Body of pancreas (tissue), 4 donors: ENCODE data around the gene PAM.

ENCODE experiments used
- POLR2A ChIP-seq, 3 donors: fragments of 450-650 bp; IDR thresholded peaks; one replicate each; pipeline ENCODE4 v1.6.1; 2016; ENCODE audit warnings: antibody characterized with exemption in 3 of 3, mild to moderate bottlenecking in 2 of 3
- TF ChIP-seq, protein P1 (sequence below), 7 experiments: fragments of 450-650 bp in 4 of 7; fragments of 200-600 bp in 3 of 7; sonication (generic) in 3 of 7; IDR thresholded peaks; one replicate each; pipeline ENCODE4 v1.5.1; 2016 to 2019; ENCODE audit warnings: antibody characterized with exemption in 7 of 7

DNA sequence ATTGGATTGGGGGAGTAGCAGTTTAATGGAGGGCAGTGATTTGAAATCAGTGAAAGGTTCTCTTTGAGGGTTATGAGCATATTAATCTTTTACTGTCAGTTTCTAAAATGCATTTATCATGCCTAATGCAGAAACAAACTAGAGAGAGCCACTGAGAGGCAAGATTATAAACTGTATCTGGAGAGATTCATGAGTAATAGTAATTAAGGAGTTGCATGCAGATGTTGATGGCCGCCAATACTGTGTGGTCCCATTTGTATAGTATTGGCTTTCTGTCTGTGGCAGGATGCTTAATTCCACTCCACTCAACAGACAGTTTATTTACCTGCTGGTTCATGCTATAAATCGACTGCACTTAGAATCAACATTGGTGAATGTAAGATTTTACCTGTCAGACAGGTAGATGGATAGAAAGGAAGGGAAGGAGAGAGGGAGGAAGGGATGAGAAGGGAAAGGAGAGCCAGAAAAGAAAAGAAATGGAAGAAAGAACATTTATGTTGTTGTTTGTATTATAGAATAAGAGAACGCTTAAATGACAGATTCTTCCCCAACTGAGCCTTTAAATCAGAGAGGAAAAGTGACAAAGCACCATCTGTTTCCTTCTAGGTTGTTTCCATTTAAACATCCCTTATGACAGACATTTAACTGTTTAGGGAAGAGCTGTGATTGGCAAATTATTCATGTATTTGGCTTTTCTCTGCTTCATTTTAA, 146.5 kb downstream of the PAM start:
- TF ChIP-seq, protein P1, sequence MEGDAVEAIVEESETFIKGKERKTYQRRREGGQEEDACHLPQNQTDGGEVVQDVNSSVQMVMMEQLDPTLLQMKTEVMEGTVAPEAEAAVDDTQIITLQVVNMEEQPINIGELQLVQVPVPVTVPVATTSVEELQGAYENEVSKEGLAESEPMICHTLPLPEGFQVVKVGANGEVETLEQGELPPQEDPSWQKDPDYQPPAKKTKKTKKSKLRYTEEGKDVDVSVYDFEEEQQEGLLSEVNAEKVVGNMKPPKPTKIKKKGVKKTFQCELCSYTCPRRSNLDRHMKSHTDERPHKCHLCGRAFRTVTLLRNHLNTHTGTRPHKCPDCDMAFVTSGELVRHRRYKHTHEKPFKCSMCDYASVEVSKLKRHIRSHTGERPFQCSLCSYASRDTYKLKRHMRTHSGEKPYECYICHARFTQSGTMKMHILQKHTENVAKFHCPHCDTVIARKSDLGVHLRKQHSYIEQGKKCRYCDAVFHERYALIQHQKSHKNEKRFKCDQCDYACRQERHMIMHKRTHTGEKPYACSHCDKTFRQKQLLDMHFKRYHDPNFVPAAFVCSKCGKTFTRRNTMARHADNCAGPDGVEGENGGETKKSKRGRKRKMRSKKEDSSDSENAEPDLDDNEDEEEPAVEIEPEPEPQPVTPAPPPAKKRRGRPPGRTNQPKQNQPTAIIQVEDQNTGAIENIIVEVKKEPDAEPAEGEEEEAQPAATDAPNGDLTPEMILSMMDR (IDR thresholded peaks at IDR 0.05) = no peak
- TF ChIP-seq POLR2A (IDR thresholded peaks at IDR 0.05) = no peak
